Transverse colon (tissue), 4 donors: ENCODE data around the gene RRAGD. TPM values are rescaled to one million over a fixed set of nuclear protein-coding genes. Genes with fewer than 3 reads are reported as not detected.
"Not testable (repeated sequence)": the region's sequence is repeated elsewhere in the genome, so short reads cannot be mapped to it uniquely, and the experiment has no call there.

Experiments
- DNase-seq: peaks from one replicate; pipeline ENCODE4 v3.0.0-alpha.2; 2019
- H3K27ac ChIP-seq, 4 donors: fragments of 200-600 bp; sonication (generic); 2 replicates each; pipeline ENCODE4 v1.5.1; 2016 to 2018; ENCODE audit warnings: inconsistent platforms in 4 of 4
- H3K27me3 ChIP-seq: fragments of 200-600 bp; sonication (generic); 2 replicates; pipeline ENCODE4 v1.5.1; 2017; ENCODE audit warnings: inconsistent platforms
- H3K36me3 ChIP-seq, 4 donors: fragments of 200-600 bp; sonication (generic); 2 replicates each; pipeline ENCODE4 v1.5.1; 2017 to 2019; ENCODE audit warnings: inconsistent platforms in 4 of 4
- H3K4me1 ChIP-seq, 4 donors: fragments of 200-600 bp; sonication (generic); 2 replicates each; pipeline ENCODE4 v1.5.1; 2017 to 2020; ENCODE audit warnings: inconsistent platforms in 4 of 4
- H3K4me3 ChIP-seq, 4 donors: fragments of 200-600 bp; sonication (generic); 1 replicate in 1 of 4; 2 replicates in 3 of 4; pipeline versions ENCODE4 v1.5.1 to v1.6.1; 2017 to 2019; ENCODE audit warnings: inconsistent platforms in 4 of 4
- H3K9me3 ChIP-seq, 2 donors: fragments of 200-600 bp; sonication (generic); 2 replicates each; pipeline ENCODE4 v1.5.1; 2017 to 2019; ENCODE audit warnings: inconsistent platforms in 2 of 2
- EP300 ChIP-seq: sonication (generic); formaldehyde crosslinking; IDR thresholded peaks from one replicate; pipeline ENCODE4 v1.6.1; 2017; ENCODE audit warnings: antibody characterized with exemption, low read depth
- POLR2A ChIP-seq: fragments of 450-650 bp; IDR thresholded peaks from one replicate; pipeline ENCODE4 v1.6.1; 2016; ENCODE audit warnings: antibody characterized with exemption, mild to moderate bottlenecking, moderate library complexity
- POLR2AphosphoS5 ChIP-seq, 3 donors: sonication (generic); formaldehyde crosslinking; IDR thresholded peaks; one replicate each; pipeline ENCODE4 v1.6.1; 2016; ENCODE audit warnings: antibody characterized with exemption in 3 of 3
- WGBS, 2 donors: methylation state at CpG; one replicate each; pipeline ENCODE4 v1.1.5; 2018; ENCODE audit warnings: low coverage in 1 of 2; 5-methylcytosine and 5-hydroxymethylcytosine counted together
- in situ Hi-C, 4 donors: fragments of 200-750 bp; cut with MboI; loops; one replicate each; pipeline versions ENCODE4 v1.15.0 to v1.15.1; 2017; ENCODE audit warnings: low sequenced_read_pairs in 3 of 4, low pct_ligation_motif_present in 1 of 4, low pct_unique_long_range_greater_than_20kb in 1 of 4
- intact Hi-C: fragments of 100-400 bp; cut with DNase I; formaldehyde crosslinking; loops from one replicate; pipeline ENCODE4 v1.15.1; 2023; ENCODE audit warnings: low total_unique reads
- total RNA-seq, 4 donors: library from RNA; depleted of rRNA; stranded (reverse); fragments of >200 nt; gene quantifications; one replicate each; pipeline ENCODE4 v1.1.0, GENCODE V29; 2016
- TF ChIP-seq, protein P1 (sequence below), 5 experiments: fragments of 200-600 bp in 3 of 5; fragments of 450-650 bp in 2 of 5; sonication (generic) in 3 of 5; IDR thresholded peaks; 1 replicate in 2 of 5; 2 replicates in 3 of 5; pipeline ENCODE4 v1.5.1; 2016 to 2017; ENCODE audit warnings: antibody characterized with exemption in 5 of 5, inconsistent platforms in 3 of 5, mild to moderate bottlenecking in 2 of 5, moderate library complexity in 1 of 5

RRAGD gene
- total RNA-seq, 4 donors from 2014 or later, result 0.80 to 7.0 (median 2.2) TPM

DNA sequence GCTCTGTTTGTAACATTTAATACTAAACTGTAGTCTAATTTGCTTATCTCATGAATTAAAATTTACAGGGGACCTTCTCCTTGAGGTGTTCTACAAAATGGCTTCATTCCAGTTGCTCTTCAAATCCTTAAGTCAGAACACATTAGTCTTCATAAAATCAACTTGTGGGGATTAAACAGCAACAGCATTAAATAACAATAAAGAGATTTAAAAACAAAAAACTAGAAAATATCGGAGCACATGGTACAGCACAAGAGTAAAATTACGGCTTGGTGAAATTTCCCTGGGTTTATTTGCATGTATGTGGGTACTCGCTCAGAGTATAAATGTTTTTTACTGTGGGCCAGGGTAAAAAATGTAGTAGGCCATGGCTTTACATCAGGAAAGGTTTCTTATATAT, 12.0 kb downstream of the RRAGD start:
- Histone ChIP-seq H3K4me1 (peaks cover 0 to 3% (median 0%) of the 10 kb centered on the region in 4 donors), H3K27me3 (no peaks in the 10 kb centered on the region), H3K9me3 (no peaks in the 10 kb centered on the region), H3K27ac (no peak overlapping the region), H3K36me3 (no peaks in the 10 kb centered on the region), H3K4me3 (no peak overlapping the region)
- TF ChIP-seq EP300 (no peak), POLR2AphosphoS5 (IDR thresholded peaks at IDR 0.05) (no peak), POLR2A (no peak)
- TF ChIP-seq, protein P1, sequence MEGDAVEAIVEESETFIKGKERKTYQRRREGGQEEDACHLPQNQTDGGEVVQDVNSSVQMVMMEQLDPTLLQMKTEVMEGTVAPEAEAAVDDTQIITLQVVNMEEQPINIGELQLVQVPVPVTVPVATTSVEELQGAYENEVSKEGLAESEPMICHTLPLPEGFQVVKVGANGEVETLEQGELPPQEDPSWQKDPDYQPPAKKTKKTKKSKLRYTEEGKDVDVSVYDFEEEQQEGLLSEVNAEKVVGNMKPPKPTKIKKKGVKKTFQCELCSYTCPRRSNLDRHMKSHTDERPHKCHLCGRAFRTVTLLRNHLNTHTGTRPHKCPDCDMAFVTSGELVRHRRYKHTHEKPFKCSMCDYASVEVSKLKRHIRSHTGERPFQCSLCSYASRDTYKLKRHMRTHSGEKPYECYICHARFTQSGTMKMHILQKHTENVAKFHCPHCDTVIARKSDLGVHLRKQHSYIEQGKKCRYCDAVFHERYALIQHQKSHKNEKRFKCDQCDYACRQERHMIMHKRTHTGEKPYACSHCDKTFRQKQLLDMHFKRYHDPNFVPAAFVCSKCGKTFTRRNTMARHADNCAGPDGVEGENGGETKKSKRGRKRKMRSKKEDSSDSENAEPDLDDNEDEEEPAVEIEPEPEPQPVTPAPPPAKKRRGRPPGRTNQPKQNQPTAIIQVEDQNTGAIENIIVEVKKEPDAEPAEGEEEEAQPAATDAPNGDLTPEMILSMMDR (IDR thresholded peaks at IDR 0.05), result no peak
- in situ Hi-C loops (no loop called here), intact Hi-C loops (no loop called here)
- DNase-seq, result no peak
- WGBS, 2 donors, result 92 to 96% methylated on average over 3 of the region's 3 CpGs

DNA sequence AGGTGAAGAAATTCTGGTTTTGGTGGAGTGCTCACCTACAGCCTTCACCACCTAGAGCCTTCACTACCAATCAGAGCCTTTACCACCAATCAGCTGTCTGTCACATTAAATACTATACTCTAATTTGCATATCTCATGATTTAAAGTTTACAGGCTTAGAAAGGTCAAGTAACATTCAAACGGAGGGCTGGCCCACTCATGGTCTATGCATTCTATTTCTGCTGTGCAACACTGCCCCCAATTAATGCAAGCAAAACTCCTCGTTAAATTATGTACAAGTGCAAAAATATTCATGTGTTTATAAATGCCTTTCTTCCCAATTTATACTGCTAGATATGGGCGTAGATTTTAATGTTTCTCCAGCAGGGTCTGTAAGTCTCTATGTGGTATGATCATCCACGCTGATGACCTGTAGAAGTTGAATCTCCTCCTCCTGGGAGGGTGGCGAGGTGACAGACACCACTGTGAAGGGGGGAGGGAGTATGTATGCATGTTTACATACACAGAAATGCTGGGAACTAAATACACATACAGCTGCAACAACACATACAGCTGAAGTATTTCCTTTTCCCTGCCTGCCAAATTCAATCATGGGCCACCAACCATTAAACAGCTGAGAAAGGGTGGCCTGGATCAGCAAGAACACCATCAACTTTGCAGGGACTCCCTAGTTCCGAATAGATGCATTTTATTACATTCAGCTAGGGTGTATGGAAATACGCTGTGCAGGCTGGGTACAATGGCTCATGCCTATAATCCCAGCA, 13.1 kb downstream of the RRAGD start:
- no peak for TF ChIP-seq POLR2AphosphoS5 (IDR thresholded peaks at IDR 0.05)
- TF ChIP-seq, protein P1 (IDR thresholded peaks at IDR 0.05), result no peak
- no peak for TF ChIP-seq POLR2A
- no peak for TF ChIP-seq EP300
- Histone ChIP-seq H3K27ac (no peak overlapping the region), H3K27me3 (no peaks in the 10 kb centered on the region), H3K4me3 (no peak overlapping the region), H3K36me3 (no peaks in the 10 kb centered on the region), H3K4me1 (peaks cover 0 to 3% (median 0%) of the 10 kb centered on the region in 4 donors), H3K9me3 (no peaks in the 10 kb centered on the region)
- 80 to 83% methylated on average over 3 to 7 of the region's 7 CpGs for WGBS, 2 donors
- in situ Hi-C loops (no loop called here), intact Hi-C loops (no loop called here)
- no peak for DNase-seq

DNA sequence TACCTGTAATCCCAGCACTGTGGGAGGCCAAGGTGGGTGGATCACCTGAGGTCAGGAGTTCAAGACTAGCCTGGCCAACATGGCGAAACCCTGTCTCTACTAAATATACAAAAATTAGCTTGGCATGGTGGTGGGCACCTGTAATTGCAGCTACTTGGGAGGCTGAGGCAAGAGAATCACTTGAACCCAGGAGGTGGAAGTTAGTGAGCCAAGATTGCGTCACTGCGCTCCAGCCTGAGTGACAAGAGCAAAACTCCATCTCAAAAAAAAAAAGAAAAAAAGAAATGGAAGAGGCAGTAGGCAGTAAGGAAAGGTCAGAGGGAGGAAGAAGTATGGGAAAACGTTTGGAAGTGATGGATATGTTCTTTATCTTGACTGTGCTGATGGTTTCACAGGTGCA, 14.2 kb downstream of the RRAGD start:
- H3K4me1 ChIP-seq, H3K9me3 ChIP-seq, DNase-seq, intact Hi-C loops, H3K27me3 ChIP-seq, H3K4me3 ChIP-seq, H3K36me3 ChIP-seq, in situ Hi-C loops, H3K27ac ChIP-seq: not testable (repeated sequence)
- 78 to 80% methylated on average over 3 to 4 of the region's 4 CpGs for WGBS, 2 donors

DNA sequence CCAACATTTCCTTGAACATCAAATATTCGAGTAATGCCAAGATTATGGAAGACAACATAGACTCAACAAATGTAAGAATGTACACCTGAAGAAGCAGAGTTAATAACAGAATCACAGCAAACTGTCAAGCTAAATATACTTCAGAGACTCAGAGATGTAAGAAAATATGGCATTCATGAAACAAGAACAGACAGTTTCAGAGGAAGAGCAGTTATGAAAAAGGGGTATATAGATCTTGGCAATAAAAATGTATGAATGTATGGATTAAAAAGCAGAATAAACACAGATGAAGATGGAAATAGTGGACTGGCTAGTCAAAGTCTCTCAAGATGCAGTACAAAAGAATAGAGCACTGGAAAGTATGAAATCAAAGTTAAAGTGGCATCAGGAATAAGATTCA, 18.4 kb downstream of the RRAGD start:
- intact Hi-C loops, result no loop called here
- 77 to 100% methylated on average over 1 of the region's 1 CpG for WGBS, 2 donors
- in situ Hi-C loops, result no loop called here
- no peak for DNase-seq
- Histone ChIP-seq H3K27ac (no peak overlapping the region), H3K4me3 (no peak overlapping the region), H3K4me1 (no peaks in the 10 kb centered on the region), H3K36me3 (no peaks in the 10 kb centered on the region), H3K9me3 (no peaks in the 10 kb centered on the region), H3K27me3 (no peaks in the 10 kb centered on the region)
- TF ChIP-seq, protein P1 (IDR thresholded peaks at IDR 0.05), result no peak
- TF ChIP-seq POLR2AphosphoS5 (IDR thresholded peaks at IDR 0.05) (no peak), EP300 (no peak), POLR2A (no peak)

DNA sequence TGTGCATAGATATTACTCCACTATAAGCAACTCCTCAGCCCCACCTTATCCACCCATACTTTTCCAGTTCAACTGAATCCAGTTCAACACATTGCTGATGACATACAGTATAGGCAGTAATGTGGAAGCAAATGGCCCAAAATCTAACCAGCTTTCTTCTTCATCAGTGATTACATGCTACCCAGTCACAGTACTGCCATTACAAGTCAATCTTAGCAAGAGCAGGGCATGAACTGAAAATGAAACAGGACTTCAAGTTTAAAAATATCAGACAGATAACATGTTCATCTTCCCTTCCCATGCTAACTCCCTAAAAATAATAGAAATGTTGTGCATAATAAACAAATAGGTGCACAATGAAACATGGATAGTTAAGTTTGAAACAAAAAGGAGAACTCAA, 19.2 kb downstream of the RRAGD start:
- no peak for DNase-seq
- no peaks in the 10 kb centered on the region for H3K36me3 ChIP-seq
- H3K9me3 ChIP-seq, result no peaks in the 10 kb centered on the region
- H3K27me3 ChIP-seq, result no peaks in the 10 kb centered on the region
- no peak overlapping the region for H3K27ac ChIP-seq
- in situ Hi-C loops (no loop called here), intact Hi-C loops (no loop called here)
- H3K4me1 ChIP-seq, result no peaks in the 10 kb centered on the region
- TF ChIP-seq EP300 (no peak), POLR2A (no peak), POLR2AphosphoS5 (IDR thresholded peaks at IDR 0.05) (no peak)
- TF ChIP-seq, protein P1 (IDR thresholded peaks at IDR 0.05), result no peak
- H3K4me3 ChIP-seq, result no peak overlapping the region
